ENCODE results near the gene XAGE3. TPM values are rescaled to one million over a fixed set of nuclear protein-coding genes. Genes with fewer than 3 reads are reported as not detected.

Gene XAGE3
- total RNA-seq, 1 experiment from 2014 or later = not detected

- no peaks in the 10 kb centered on the region for H3K4me1 ChIP-seq (ENCODE audit: control insufficient read depth, insufficient read depth, low read length)
- in situ Hi-C loops (cut with HindIII; ENCODE audit: low pct_unique_long_range_greater_than_20kb, low sequenced_read_pairs) = no loop called here
- H3K9me3 ChIP-seq (ENCODE audit: control insufficient read depth, insufficient read depth, low read depth, low read length) = no peaks in the 10 kb centered on the region
- H3K27ac ChIP-seq (ENCODE audit: low read length) = no peak overlapping the region
- no peak for TF ChIP-seq POLR2AphosphoS5 (IDR thresholded peaks at IDR 0.05; ENCODE audit: low read depth, low read length)
- no peak for TF ChIP-seq SIN3A (IDR thresholded peaks at IDR 0.05; ENCODE audit: borderline replicate concordance, insufficient read depth, low read depth, low read length)
- TF ChIP-seq CTCF (IDR thresholded peaks at IDR 0.05) = no peak
- TF ChIP-seq REST (IDR thresholded peaks at IDR 0.05; ENCODE audit: insufficient read depth in 1 of 2, low read depth in 2 of 2, low read length in 1 of 2) = no peak
- no peak for TF ChIP-seq TCF7L2 (IDR thresholded peaks at IDR 0.05; ENCODE audit: low read depth, low read length)
- no peak overlapping the region for H3K4me3 ChIP-seq (ENCODE audit: low read depth in 2 of 2, low read length in 2 of 2)
- CTCF ChIA-PET = no interaction called here
- POLR2A ChIA-PET = no interaction called here
- intact Hi-C loops (cut with micrococcal nuclease; ENCODE audit: unreplicated experiment) = no loop called here
- BruUV-seq (replicated peaks) = no TSS peak
- DNase-seq (ENCODE audit: low read depth, low spot score) (no peak), ATAC-seq (no peak)
- no peaks in the 10 kb centered on the region for H3K36me3 ChIP-seq (ENCODE audit: control insufficient read depth, insufficient read depth, low read length)
- peaks cover 3% of the 10 kb centered on the region for H3K27me3 ChIP-seq (ENCODE audit: control insufficient read depth, insufficient read depth, low read length)
These were observed 48.1 kb downstream of the XAGE3 start for GRCh38 chrX:52819788-52820187.

Other genes starting within 250 kb of the XAGE3 start
- not detected for gene SSX7, start 213.2 kb downstream of the XAGE3 start, total RNA-seq (2021; ENCODE audit: unreplicated experiment)
- 0.31 TPM for gene SSX2, start 160.9 kb downstream of the XAGE3 start, total RNA-seq (2021; ENCODE audit: unreplicated experiment)
- gene SSX2B, start 116.8 kb downstream of the XAGE3 start, total RNA-seq (2021; ENCODE audit: unreplicated experiment) = not detected
- not detected for gene SPANXN5, start 70.7 kb downstream of the XAGE3 start, total RNA-seq (2021; ENCODE audit: unreplicated experiment)
- gene XAGE5, start 56.8 kb downstream of the XAGE3 start, total RNA-seq (2021; ENCODE audit: unreplicated experiment) = not detected
- gene FAM156B, start 29.2 kb upstream of the XAGE3 start, total RNA-seq (2021; ENCODE audit: unreplicated experiment) = 13.0 TPM
- 25.4 TPM for gene FAM156A, start 90.4 kb upstream of the XAGE3 start, total RNA-seq (2021; ENCODE audit: unreplicated experiment)
- 0.13 TPM for gene GPR173, start 180.7 kb upstream of the XAGE3 start, total RNA-seq (2021; ENCODE audit: unreplicated experiment)
- 25.0 TPM for gene TSPYL2, start 214.3 kb upstream of the XAGE3 start, total RNA-seq (2021; ENCODE audit: unreplicated experiment)
- gene KANTR, start 226.1 kb upstream of the XAGE3 start, total RNA-seq (2021; ENCODE audit: unreplicated experiment) = 6.8 TPM